PC-9 (cell line): Measurements from ENCODE around the gene MAFB. TPM values are rescaled to one million over a fixed set of nuclear protein-coding genes. Genes with fewer than 3 reads are reported as not detected.

ENCODE experiments used
- BruUV-seq: library from RNA; stranded (reverse); fragments of 400-500 nt; replicated peaks from 2 replicates; lab custom pipeline; 2021; lab: Mats Ljungman, UMichigan
- CTCF ChIA-PET: fragments of 300-600 bp; sonication (Branson Sonifier 250); formaldehyde crosslinking; loops from one replicate; lab custom pipeline; 2022; ENCODE audit warnings: antibody characterized with exemption; lab: Charles Lee
- POLR2A ChIA-PET: fragments of 300-600 bp; sonication (Branson Sonifier 250); formaldehyde crosslinking; loops from one replicate; lab custom pipeline; 2022; ENCODE audit warnings: antibody characterized with exemption; ENCODE audit not compliant: unreplicated experiment; lab: Charles Lee
- DNase-seq, 2 experiments: peaks; one replicate each; pipeline versions ENCODE4 v3.0.0 to v3.0.0-alpha.2; 2015 to 2022; ENCODE audit warnings: mixed read lengths in 1 of 2
- H2AFZ ChIP-seq: fragments of 200-600 bp; sonication (generic); 2 replicates; pipeline ENCODE4 v1.8.1; 2017; ENCODE audit warnings: antibody characterized with exemption
- H3F3A ChIP-seq: fragments of 200-600 bp; sonication (generic); 2 replicates; pipeline ENCODE4 v1.8.1; 2017; ENCODE audit warnings: antibody characterized with exemption, mild to moderate bottlenecking, low read depth; ENCODE audit not compliant: insufficient read depth
- H3K27ac ChIP-seq: fragments of 200-600 bp; sonication (generic); 2 replicates; pipeline ENCODE4 v1.6.1; 2016; ENCODE audit warnings: mixed run types
- H3K27me3 ChIP-seq: fragments of 200-600 bp; sonication (generic); 2 replicates; pipeline ENCODE4 v1.6.1; 2016; ENCODE audit warnings: low read depth, mixed run types; ENCODE audit not compliant: insufficient read depth
- H3K36me3 ChIP-seq: fragments of 200-600 bp; sonication (generic); 2 replicates; pipeline ENCODE4 v1.6.1; 2016; ENCODE audit warnings: low read depth, mixed run types
- H3K4me1 ChIP-seq: fragments of 200-600 bp; sonication (generic); replicated peaks from 2 replicates; pipeline ENCODE4 v1.6.1; 2016; ENCODE audit warnings: mixed run types; ENCODE audit not compliant: insufficient read depth
- H3K4me2 ChIP-seq: fragments of 200-600 bp; sonication (generic); 2 replicates; pipeline ENCODE4 v1.6.1; 2017; ENCODE audit warnings: mixed run types
- H3K4me3 ChIP-seq: fragments of 200-600 bp; sonication (generic); 2 replicates; pipeline ENCODE4 v1.6.1; 2016; ENCODE audit warnings: mixed run types
- H3K79me2 ChIP-seq: fragments of 200-600 bp; sonication (generic); 2 replicates; pipeline ENCODE4 v1.6.1; 2017; ENCODE audit warnings: low read depth, mixed run types
- H3K9me2 ChIP-seq: fragments of 200-600 bp; sonication (generic); 2 replicates; pipeline ENCODE4 v1.8.1; 2017; ENCODE audit warnings: mild to moderate bottlenecking; ENCODE audit not compliant: insufficient read depth
- H3K9me3 ChIP-seq: fragments of 200-600 bp; sonication (generic); 2 replicates; pipeline ENCODE4 v1.8.1; 2016; ENCODE audit warnings: low read depth; ENCODE audit not compliant: insufficient read depth
- H4K20me1 ChIP-seq: fragments of 200-600 bp; sonication (generic); 2 replicates; pipeline ENCODE4 v1.8.1; 2017; ENCODE audit not compliant: insufficient read depth
- CTCF ChIP-seq: fragments of 200-600 bp; sonication (generic); conservative IDR thresholded peaks from 2 replicates; pipeline ENCODE4 v1.6.1; 2017; ENCODE audit warnings: mixed run types, antibody characterized with exemption, mild to moderate bottlenecking, moderate library complexity
- EZH2 ChIP-seq: fragments of 200-600 bp; sonication (generic); IDR thresholded peaks from 2 replicates; pipeline ENCODE4 v1.8.0; 2017; ENCODE audit warnings: antibody characterized with exemption, low read depth
- intact Hi-C: fragments of 100-400 bp; cut with micrococcal nuclease; formaldehyde crosslinking; loops from one replicate; pipeline ENCODE4 v1.10.0; 2022; ENCODE audit not compliant: unreplicated experiment
- total RNA-seq: library from RNA; stranded (reverse); gene quantifications from 2 replicates; pipeline ENCODE4 v1.2.3, GENCODE V29; 2021

MAFB gene
- total RNA-seq, 1 experiment from 2014 or later = not detected

GRCh38 chr20:40682104-40682981 is 6.7 kb downstream of the MAFB start:
- Histone ChIP-seq H3K27ac (no peak overlapping the region), H3K4me3 (no peak overlapping the region), H3K4me1 (no peaks in the 10 kb centered on the region), H3K9me2 (no peaks in the 10 kb centered on the region), H3F3A (no peaks in the 10 kb centered on the region), H3K36me3 (no peaks in the 10 kb centered on the region), H3K4me2 (no peak overlapping the region), H3K27me3 (peaks cover 85% of the 10 kb centered on the region), H3K79me2 (no peaks in the 10 kb centered on the region), H4K20me1 (no peaks in the 10 kb centered on the region), H2AFZ (no peak overlapping the region), H3K9me3 (no peaks in the 10 kb centered on the region)
- DNase-seq = no peak
- BruUV-seq = no TSS peak
- POLR2A ChIA-PET = no interaction called here
- CTCF ChIA-PET = no interaction called here
- TF ChIP-seq CTCF (no peak), EZH2 (no peak)
- intact Hi-C loops = no loop called here

- TF ChIP-seq EZH2 (no peak), CTCF (no peak)
- no peak overlapping the region for H3K27ac ChIP-seq
- H3K4me1 ChIP-seq = no peaks in the 10 kb centered on the region
- BruUV-seq = no TSS peak
- POLR2A ChIA-PET = no interaction called here
- no peaks in the 10 kb centered on the region for H3K9me3 ChIP-seq
- no peak for DNase-seq
- H3K79me2 ChIP-seq = no peaks in the 10 kb centered on the region
- H3K4me3 ChIP-seq = no peak overlapping the region
- no peaks in the 10 kb centered on the region for H4K20me1 ChIP-seq
- H3K27me3 ChIP-seq = peaks cover 90% of the 10 kb centered on the region
- H3K9me2 ChIP-seq = no peaks in the 10 kb centered on the region
- no peak overlapping the region for H3K4me2 ChIP-seq
- H3F3A ChIP-seq = no peaks in the 10 kb centered on the region
- H3K36me3 ChIP-seq = no peaks in the 10 kb centered on the region
- intact Hi-C loops = no loop called here
- H2AFZ ChIP-seq = no peak overlapping the region
- CTCF ChIA-PET = no interaction called here
Observed at GRCh38 chr20:40681684-40682083, 7.4 kb downstream of the MAFB start.

DNA sequence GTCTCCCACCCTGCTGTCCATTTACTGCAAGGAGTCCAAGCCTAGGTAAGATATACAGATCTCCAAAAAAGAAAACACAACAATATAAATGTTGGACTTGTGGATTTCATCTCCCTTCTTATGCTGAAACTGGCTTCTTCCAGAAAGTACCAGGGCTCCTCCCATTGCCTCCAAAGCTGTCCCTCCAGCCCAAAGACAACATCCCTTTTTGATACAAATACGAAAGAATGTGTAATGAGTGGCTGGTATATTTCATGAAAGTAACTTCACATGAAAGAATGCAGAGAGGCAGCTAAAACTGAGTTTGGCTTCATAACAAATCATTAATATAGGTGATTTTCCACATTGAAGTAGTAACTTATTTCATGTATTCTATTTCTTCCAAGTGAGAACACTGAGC is 7.9 kb downstream of the MAFB start:
- no peaks in the 10 kb centered on the region for H3K4me1 ChIP-seq
- ChIA-PET POLR2A (no interaction called here), CTCF (no interaction called here)
- no peak overlapping the region for H2AFZ ChIP-seq
- H3F3A ChIP-seq = no peaks in the 10 kb centered on the region
- no peaks in the 10 kb centered on the region for H4K20me1 ChIP-seq
- H3K36me3 ChIP-seq = no peaks in the 10 kb centered on the region
- intact Hi-C loops = no loop called here
- TF ChIP-seq CTCF = no peak
- no peak for TF ChIP-seq EZH2
- H3K27me3 ChIP-seq = peaks cover 90% of the 10 kb centered on the region
- H3K9me2 ChIP-seq = no peaks in the 10 kb centered on the region
- H3K27ac ChIP-seq = no peak overlapping the region
- no TSS peak for BruUV-seq
- no peak overlapping the region for H3K4me2 ChIP-seq
- no peaks in the 10 kb centered on the region for H3K9me3 ChIP-seq
- H3K79me2 ChIP-seq = no peaks in the 10 kb centered on the region
- DNase-seq = no peak
- no peak overlapping the region for H3K4me3 ChIP-seq
